Measurements from ENCODE around the gene GNL1. TPM values are rescaled to one million over a fixed set of nuclear protein-coding genes. Genes with fewer than 3 reads are reported as not detected.

The GNL1 gene
- total and polyA plus RNA-seq, 9 of the 15 experiments (the other 6 are each of a cell fraction or from before 2014, with no cell fraction given) = 0.73 to 112 (median 58.0) TPM

GRCh38 chr6:30554962-30555815 lies 1.1 kb downstream of the GNL1 start (continued):
- TF ChIP-seq ZBTB11 (CRISPR knock-in tag; IDR thresholded peaks at IDR 0.05) (no peak), JUN (IDR thresholded peaks at IDR 0.05; ENCODE audit: borderline replicate concordance, low read depth, low read length) (no peak), JUN (CRISPR knock-in tag; IDR thresholded peaks at IDR 0.05; ENCODE audit: borderline replicate concordance) (no peak), JUND (IDR thresholded peaks at IDR 0.05; ENCODE audit: borderline replicate concordance, low read depth, low read length) (0 out of 2 replicates have a peak, but pooled peaks have one; percentile 9), JUND (tag; IDR thresholded peaks at IDR 0.05; ENCODE audit: borderline replicate concordance, low read depth, low read length) (no peak), ZNF507 (tag; conservative IDR thresholded peaks at IDR 0.05) (no peak), IFI16 (CRISPR knock-in tag; IDR thresholded peaks at IDR 0.05) (no peak), ZBTB8A (IDR thresholded peaks at IDR 0.05; ENCODE audit: partially characterized antibody) (no peak), HCFC1 (IDR thresholded peaks at IDR 0.05; ENCODE audit: low read depth, low read length) (no peak), STAT5B (CRISPR knock-in tag; IDR thresholded peaks at IDR 0.05) (no peak), CHD1 (IDR thresholded peaks at IDR 0.05; ENCODE audit: low read length) (no peak), ZNF41 (CRISPR knock-in tag; conservative IDR thresholded peaks at IDR 0.05) (no peak), HMGN3 (IDR thresholded peaks at IDR 0.05; ENCODE audit: borderline replicate concordance, extremely low read depth, insufficient read length, low read depth, low read length) (peak; percentile 39), POLR2A (conservative IDR thresholded peaks at IDR 0.05) (no peak), ZNF696 (CRISPR knock-in tag; conservative IDR thresholded peaks at IDR 0.05) (no peak), CAMTA2 (CRISPR knock-in tag; conservative IDR thresholded peaks at IDR 0.05) (no peak), GATAD2A (IDR thresholded peaks at IDR 0.05) (0 out of 2 replicates have a peak, but pooled peaks have one; percentile 48), HNRNPK (IDR thresholded peaks at IDR 0.05; ENCODE audit: low read depth, low read length, poor library complexity, severe bottlenecking) (no peak), ZBTB17 (CRISPR knock-in tag; IDR thresholded peaks at IDR 0.05) (no peak), RAD21 (CRISPR knock-in tag; conservative IDR thresholded peaks at IDR 0.05 in 1 of 2, IDR thresholded peaks at IDR 0.05 in 1 of 2) (no peak), E2F6 (IDR thresholded peaks at IDR 0.05; ENCODE audit: borderline replicate concordance in 1 of 2, extremely low read depth in 1 of 2, insufficient read depth in 1 of 2, insufficient read length in 1 of 2, low read depth in 1 of 2, low read length in 1 of 2, poor library complexity in 1 of 2, severe bottlenecking in 1 of 2) (peak in 1 of 2 experiments; percentile 50), YY1 (IDR thresholded peaks at IDR 0.05; ENCODE audit: borderline replicate concordance in 1 of 3, control insufficient read depth in 1 of 3, extremely low read depth in 1 of 3, insufficient read depth in 3 of 3, insufficient read length in 1 of 3, insufficient replicate concordance in 2 of 3, low read depth in 1 of 3, low read length in 2 of 3) (peak in 1 of 3 experiments; percentile 29), ZKSCAN1 (IDR thresholded peaks at IDR 0.05; ENCODE audit: low read depth, low read length) (no peak)

All from K562 (cell line).